ENCODE results near the gene SLC1A5. TPM values are rescaled to one million over a fixed set of nuclear protein-coding genes. Genes with fewer than 3 reads are reported as not detected.

The SLC1A5 gene
- total RNA-seq, 1 donor from 2014 or later: 39.5 TPM

GRCh38 chr19:46798713-46799112 is 10.3 kb upstream of the SLC1A5 start:
- peaks cover 2% of the 10 kb centered on the region for H3K4me1 Mint-ChIP-seq
- Histone ChIP-seq H3K27ac (no peak overlapping the region), H3K9ac (no peak overlapping the region), H3K79me2 (ENCODE audit: low read depth) (no peaks in the 10 kb centered on the region), H3K4me1 (no peaks in the 10 kb centered on the region), H3K4me2 (no peak overlapping the region), H3K36me3 (no peaks in the 10 kb centered on the region), H2AFZ (replicated peaks) (no peak overlapping the region), H4K20me1 (ENCODE audit: low read depth) (no peaks in the 10 kb centered on the region), H3K27me3 (no peaks in the 10 kb centered on the region), H3K9me3 (ENCODE audit: low read depth) (no peaks in the 10 kb centered on the region), H3K4me3 (no peak overlapping the region), H3F3A (ENCODE audit: low read depth) (no peaks in the 10 kb centered on the region)
- TF ChIP-seq EZH2phosphoT487 (IDR thresholded peaks at IDR 0.05) (no peak), EZH2 (IDR thresholded peaks at IDR 0.05) (no peak)
- TF ChIP-seq, protein P1, sequence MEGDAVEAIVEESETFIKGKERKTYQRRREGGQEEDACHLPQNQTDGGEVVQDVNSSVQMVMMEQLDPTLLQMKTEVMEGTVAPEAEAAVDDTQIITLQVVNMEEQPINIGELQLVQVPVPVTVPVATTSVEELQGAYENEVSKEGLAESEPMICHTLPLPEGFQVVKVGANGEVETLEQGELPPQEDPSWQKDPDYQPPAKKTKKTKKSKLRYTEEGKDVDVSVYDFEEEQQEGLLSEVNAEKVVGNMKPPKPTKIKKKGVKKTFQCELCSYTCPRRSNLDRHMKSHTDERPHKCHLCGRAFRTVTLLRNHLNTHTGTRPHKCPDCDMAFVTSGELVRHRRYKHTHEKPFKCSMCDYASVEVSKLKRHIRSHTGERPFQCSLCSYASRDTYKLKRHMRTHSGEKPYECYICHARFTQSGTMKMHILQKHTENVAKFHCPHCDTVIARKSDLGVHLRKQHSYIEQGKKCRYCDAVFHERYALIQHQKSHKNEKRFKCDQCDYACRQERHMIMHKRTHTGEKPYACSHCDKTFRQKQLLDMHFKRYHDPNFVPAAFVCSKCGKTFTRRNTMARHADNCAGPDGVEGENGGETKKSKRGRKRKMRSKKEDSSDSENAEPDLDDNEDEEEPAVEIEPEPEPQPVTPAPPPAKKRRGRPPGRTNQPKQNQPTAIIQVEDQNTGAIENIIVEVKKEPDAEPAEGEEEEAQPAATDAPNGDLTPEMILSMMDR (IDR thresholded peaks at IDR 0.05): no peak
- no peak overlapping the region for H3K4me3 Mint-ChIP-seq
- DNase-seq (ENCODE audit: low spot score): no peak
- peaks cover 3% of the 10 kb centered on the region for H3K27me3 Mint-ChIP-seq (ENCODE audit: insufficient read depth, low read depth)
- H3K36me3 Mint-ChIP-seq: no peaks in the 10 kb centered on the region
- no peak overlapping the region for H3K27ac Mint-ChIP-seq
- no peaks in the 10 kb centered on the region for H3K9me3 Mint-ChIP-seq

GRCh38 chr19:46797881-46798280 is 9.5 kb upstream of the SLC1A5 start:
- Histone ChIP-seq H3K36me3 (no peaks in the 10 kb centered on the region), H3K79me2 (ENCODE audit: low read depth) (no peaks in the 10 kb centered on the region), H3K4me3 (no peak overlapping the region), H3K4me2 (no peak overlapping the region), H3K9ac (no peak overlapping the region), H2AFZ (replicated peaks) (no peak overlapping the region), H3K9me3 (ENCODE audit: low read depth) (no peaks in the 10 kb centered on the region), H3F3A (ENCODE audit: low read depth) (no peaks in the 10 kb centered on the region), H3K4me1 (no peaks in the 10 kb centered on the region), H4K20me1 (ENCODE audit: low read depth) (no peaks in the 10 kb centered on the region), H3K27me3 (no peaks in the 10 kb centered on the region), H3K27ac (no peak overlapping the region)
- peaks cover 3% of the 10 kb centered on the region for H3K27me3 Mint-ChIP-seq (ENCODE audit: insufficient read depth, low read depth)
- peaks cover 2% of the 10 kb centered on the region for H3K4me1 Mint-ChIP-seq
- H3K36me3 Mint-ChIP-seq: no peaks in the 10 kb centered on the region
- TF ChIP-seq EZH2phosphoT487 (IDR thresholded peaks at IDR 0.05): no peak
- H3K9me3 Mint-ChIP-seq: no peaks in the 10 kb centered on the region
- H3K4me3 Mint-ChIP-seq: no peak overlapping the region
- DNase-seq (ENCODE audit: low spot score): no peak
- H3K27ac Mint-ChIP-seq: no peak overlapping the region

GRCh38 chr19:46791944-46792343 is 3.5 kb upstream of the SLC1A5 start:
- DNase-seq (ENCODE audit: low spot score): no peak
- Histone ChIP-seq H3K79me2 (ENCODE audit: low read depth) (peaks cover 13% of the 10 kb centered on the region), H3K27me3 (peaks cover 8% of the 10 kb centered on the region), H3F3A (ENCODE audit: low read depth) (peaks cover 10% of the 10 kb centered on the region), H3K9ac (no peak overlapping the region), H3K4me2 (no peak overlapping the region), H3K9me3 (ENCODE audit: low read depth) (no peaks in the 10 kb centered on the region), H3K36me3 (no peaks in the 10 kb centered on the region), H3K4me1 (no peaks in the 10 kb centered on the region), H2AFZ (replicated peaks) (no peak overlapping the region), H3K27ac (no peak overlapping the region), H4K20me1 (ENCODE audit: low read depth) (peaks cover 10% of the 10 kb centered on the region), H3K4me3 (no peak overlapping the region)
- no peaks in the 10 kb centered on the region for H3K9me3 Mint-ChIP-seq
- H3K4me1 Mint-ChIP-seq: peaks cover 8% of the 10 kb centered on the region
- H3K27me3 Mint-ChIP-seq (ENCODE audit: insufficient read depth, low read depth): peaks cover 5% of the 10 kb centered on the region
- TF ChIP-seq, protein P1 (IDR thresholded peaks at IDR 0.05): no peak
- no peak for TF ChIP-seq EZH2phosphoT487 (IDR thresholded peaks at IDR 0.05)
- TF ChIP-seq EZH2 (IDR thresholded peaks at IDR 0.05): no peak
- no peak overlapping the region for H3K27ac Mint-ChIP-seq
- H3K4me3 Mint-ChIP-seq: peak overlapping the region; percentile 43
- H3K36me3 Mint-ChIP-seq: no peaks in the 10 kb centered on the region

- Mint-ChIP-seq H3K27me3 (ENCODE audit: insufficient read depth, low read depth) (peaks cover 2% of the 10 kb centered on the region), H3K9me3 (no peaks in the 10 kb centered on the region), H3K4me1 (peaks cover 27% of the 10 kb centered on the region), H3K27ac (no peak overlapping the region), H3K4me3 (peak overlapping the region; percentile 52), H3K36me3 (no peaks in the 10 kb centered on the region)
- Histone ChIP-seq H4K20me1 (ENCODE audit: low read depth) (peaks cover 31% of the 10 kb centered on the region), H3K4me3 (no peak overlapping the region), H3K4me1 (peaks cover 14% of the 10 kb centered on the region), H3K27me3 (peaks cover 8% of the 10 kb centered on the region), H3K9me3 (ENCODE audit: low read depth) (no peaks in the 10 kb centered on the region), H3K79me2 (ENCODE audit: low read depth) (peaks cover 39% of the 10 kb centered on the region), H3K4me2 (no peak overlapping the region), H3K9ac (no peak overlapping the region), H3F3A (ENCODE audit: low read depth) (peaks cover 22% of the 10 kb centered on the region), H3K27ac (no peak overlapping the region), H2AFZ (replicated peaks) (no peak overlapping the region), H3K36me3 (no peaks in the 10 kb centered on the region)
- TF ChIP-seq, protein P1 (IDR thresholded peaks at IDR 0.05): no peak
- TF ChIP-seq EZH2 (IDR thresholded peaks at IDR 0.05) (no peak), EZH2phosphoT487 (IDR thresholded peaks at IDR 0.05) (no peak)
- DNase-seq (ENCODE audit: low spot score): no peak
Measured at GRCh38 chr19:46789371-46789770, 977 bp upstream of the SLC1A5 start.

All from neural progenitor cell (in vitro differentiated cells).